Glutamatergic neuron (in vitro differentiated cells): ENCODE results near the gene ZNF3. TPM values are rescaled to one million over a fixed set of nuclear protein-coding genes. Genes with fewer than 3 reads are reported as not detected.
A peak's percentile ranks its signal among the peaks of the same experiment; 100 is the strongest.

Source experiments
- DNase-seq: peaks from one replicate; pipeline ENCODE4 v3.0.0; 2022
- H3K27ac Mint-ChIP-seq: one replicate; pipeline ENCODE4 v1.8.0; 2020; ENCODE audit warnings: mild to moderate bottlenecking, mixed read lengths, inconsistent platforms; ENCODE audit not compliant: unreplicated experiment
- H3K27me3 Mint-ChIP-seq: one replicate; pipeline ENCODE4 v1.8.0; 2020; ENCODE audit warnings: mild to moderate bottlenecking, moderate library complexity, mixed read lengths, inconsistent platforms; ENCODE audit not compliant: unreplicated experiment
- H3K36me3 Mint-ChIP-seq: one replicate; pipeline ENCODE4 v1.8.0; 2020; ENCODE audit warnings: mild to moderate bottlenecking, mixed read lengths, inconsistent platforms; ENCODE audit not compliant: unreplicated experiment
- H3K4me1 Mint-ChIP-seq: one replicate; pipeline ENCODE4 v1.8.0; 2020; ENCODE audit warnings: mild to moderate bottlenecking, low read depth, mixed read lengths, inconsistent platforms; ENCODE audit not compliant: unreplicated experiment
- H3K4me3 Mint-ChIP-seq: one replicate; pipeline ENCODE4 v1.8.0; 2020; ENCODE audit warnings: mild to moderate bottlenecking, mixed read lengths, inconsistent platforms; ENCODE audit not compliant: unreplicated experiment
- H3K9me3 Mint-ChIP-seq: one replicate; pipeline ENCODE4 v1.8.0; 2020; ENCODE audit warnings: mild to moderate bottlenecking, moderate library complexity, mixed read lengths, inconsistent platforms; ENCODE audit not compliant: unreplicated experiment
- total RNA-seq: library from RNA; stranded (reverse); fragmentation: NEBNext Ultra II Directional; extraction: Animal tissue kit (Norgen Biotek cat#: 25700); gene quantifications from one replicate; pipeline ENCODE4 v1.2.1, GENCODE V29; 2021; ENCODE audit not compliant: unreplicated experiment
- TF ChIP-seq, protein P1 (sequence below): fragments of 200-600 bp; sonication (generic); IDR thresholded peaks from one replicate; pipeline ENCODE4 v1.5.0; 2021; ENCODE audit not compliant: partially characterized antibody, unreplicated experiment

Gene ZNF3
- total RNA-seq, 1 donor from 2014 or later: 87.9 TPM

DNA sequence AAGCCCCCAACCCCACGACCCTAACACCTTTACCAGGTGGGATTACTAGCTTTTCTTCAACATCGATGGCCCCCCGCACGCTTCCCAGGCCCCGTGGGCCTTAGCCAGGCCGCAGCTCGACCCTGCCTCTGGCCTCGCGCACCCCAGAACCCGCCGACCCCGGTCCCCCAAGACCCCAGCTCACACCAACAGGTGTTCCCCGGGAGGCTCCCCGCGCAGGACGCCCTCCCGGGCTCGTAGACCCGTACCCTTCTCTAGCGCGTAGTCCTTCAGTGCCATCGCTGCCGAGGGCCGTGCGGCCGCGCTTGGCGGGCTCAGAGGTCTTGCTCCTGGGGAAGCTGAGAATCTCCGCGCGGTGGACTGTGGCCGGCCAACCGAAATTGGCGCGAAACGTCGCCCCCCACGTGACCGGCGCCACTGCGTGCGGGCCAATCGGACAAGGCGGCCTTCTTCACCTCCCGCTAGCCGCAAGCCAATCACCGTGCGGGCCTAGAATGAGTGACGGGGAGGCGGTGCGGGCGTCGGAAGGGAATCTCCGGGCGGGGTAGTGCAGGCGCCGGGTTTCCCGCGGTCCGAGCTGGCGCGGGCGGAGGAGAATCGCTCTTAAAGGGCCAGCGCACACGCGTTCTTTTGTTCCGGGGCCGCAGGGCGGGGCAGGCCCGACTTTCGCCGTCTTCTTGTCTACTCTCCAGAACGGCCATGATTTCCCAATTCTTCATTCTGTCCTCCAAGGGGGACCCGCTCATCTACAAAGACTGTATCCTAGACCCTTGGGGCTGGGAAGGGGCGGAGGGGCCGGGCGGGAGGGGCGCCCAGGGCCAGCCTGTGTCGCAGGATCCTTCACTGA, 19.7 kb upstream of the ZNF3 start, which contains the start of the genes AP4M1 and MCM7:
AP4M1 (plus strand) TSS at position 628 of the 847 bp plus-strand sequence; CDS start at position 700, 72 bp downstream.
MCM7 (minus strand) TSS at position 382 of the 847 bp plus-strand sequence; CDS start at position 279, 103 bp downstream.
- Mint-ChIP-seq H3K4me3 (peak within 1 kb of the TSS; percentile 99), H3K27me3 (peaks cover 29% of the 10 kb centered on the region), H3K27ac (peak within 1 kb of the TSS; percentile 98), H3K9me3 (peaks cover 29% of the 10 kb centered on the region), H3K36me3 (peaks cover 23% of the 10 kb centered on the region), H3K4me1 (peaks cover 28% of the 10 kb centered on the region)
- TF ChIP-seq, protein P1, sequence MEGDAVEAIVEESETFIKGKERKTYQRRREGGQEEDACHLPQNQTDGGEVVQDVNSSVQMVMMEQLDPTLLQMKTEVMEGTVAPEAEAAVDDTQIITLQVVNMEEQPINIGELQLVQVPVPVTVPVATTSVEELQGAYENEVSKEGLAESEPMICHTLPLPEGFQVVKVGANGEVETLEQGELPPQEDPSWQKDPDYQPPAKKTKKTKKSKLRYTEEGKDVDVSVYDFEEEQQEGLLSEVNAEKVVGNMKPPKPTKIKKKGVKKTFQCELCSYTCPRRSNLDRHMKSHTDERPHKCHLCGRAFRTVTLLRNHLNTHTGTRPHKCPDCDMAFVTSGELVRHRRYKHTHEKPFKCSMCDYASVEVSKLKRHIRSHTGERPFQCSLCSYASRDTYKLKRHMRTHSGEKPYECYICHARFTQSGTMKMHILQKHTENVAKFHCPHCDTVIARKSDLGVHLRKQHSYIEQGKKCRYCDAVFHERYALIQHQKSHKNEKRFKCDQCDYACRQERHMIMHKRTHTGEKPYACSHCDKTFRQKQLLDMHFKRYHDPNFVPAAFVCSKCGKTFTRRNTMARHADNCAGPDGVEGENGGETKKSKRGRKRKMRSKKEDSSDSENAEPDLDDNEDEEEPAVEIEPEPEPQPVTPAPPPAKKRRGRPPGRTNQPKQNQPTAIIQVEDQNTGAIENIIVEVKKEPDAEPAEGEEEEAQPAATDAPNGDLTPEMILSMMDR: peak; percentile 20
- DNase-seq: peak; percentile 99

DNA sequence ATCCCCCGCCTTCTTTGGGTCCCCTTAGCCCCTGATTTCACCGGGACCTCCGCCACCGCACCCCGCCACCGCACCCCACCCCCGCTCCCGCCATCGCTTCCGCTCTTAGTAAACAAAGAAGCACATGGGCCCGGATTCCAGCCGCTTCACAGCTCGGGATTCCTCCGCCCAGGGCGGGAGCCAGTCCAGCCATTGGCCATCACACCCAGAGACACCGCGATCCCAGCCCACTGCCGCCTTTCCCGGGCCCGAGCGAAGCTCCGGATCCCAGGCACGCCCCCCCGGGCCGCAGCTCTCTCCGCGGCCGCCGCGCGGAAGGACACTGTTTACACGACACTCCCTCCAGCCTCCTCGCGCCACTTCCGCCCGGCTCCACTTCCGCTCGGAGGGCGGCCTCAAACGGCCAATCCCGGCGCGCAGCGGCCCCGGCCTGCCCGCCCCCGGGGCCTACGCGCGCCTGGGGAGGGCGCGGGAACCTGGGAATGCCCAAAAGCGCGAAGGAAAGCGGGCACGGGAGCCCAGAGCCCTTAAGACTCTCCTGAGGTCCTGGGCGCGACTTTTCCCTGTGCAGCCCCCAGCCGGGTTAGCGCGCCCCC, 19.0 kb upstream of the ZNF3 start:
- peak overlapping the region; percentile 99 for H3K4me3 Mint-ChIP-seq
- H3K27ac Mint-ChIP-seq: peak overlapping the region; percentile 98
- H3K36me3 Mint-ChIP-seq: peaks cover 23% of the 10 kb centered on the region
- peaks cover 28% of the 10 kb centered on the region for H3K4me1 Mint-ChIP-seq
- DNase-seq: peak; percentile 98
- H3K27me3 Mint-ChIP-seq: peaks cover 29% of the 10 kb centered on the region
- TF ChIP-seq, protein P1: no peak
- peaks cover 31% of the 10 kb centered on the region for H3K9me3 Mint-ChIP-seq

DNA sequence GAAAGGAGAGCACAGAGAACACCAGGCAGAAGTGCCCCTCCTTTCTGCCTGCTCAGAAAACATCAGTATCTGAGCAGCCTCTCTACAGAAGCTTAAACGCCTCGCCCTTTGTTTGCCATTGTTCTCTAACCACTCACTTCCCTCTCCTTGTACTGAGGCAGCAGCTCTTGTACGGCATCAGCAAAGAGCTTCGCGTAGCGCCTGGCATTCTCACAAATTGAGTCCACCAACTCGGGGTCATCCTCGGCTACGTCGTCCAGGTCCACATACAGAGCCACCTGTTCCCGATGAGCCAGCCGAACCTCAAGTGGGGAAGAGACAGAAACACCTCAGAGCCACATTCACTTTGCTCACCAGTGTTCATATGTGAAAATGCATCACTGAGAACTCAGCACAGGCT, 17.9 kb upstream of the ZNF3 start:
- no peak for DNase-seq
- H3K36me3 Mint-ChIP-seq: peaks cover 23% of the 10 kb centered on the region
- TF ChIP-seq, protein P1: no peak
- H3K27ac Mint-ChIP-seq: peak overlapping the region; percentile 98
- H3K4me1 Mint-ChIP-seq: peaks cover 32% of the 10 kb centered on the region
- peaks cover 31% of the 10 kb centered on the region for H3K9me3 Mint-ChIP-seq
- peak overlapping the region; percentile 99 for H3K4me3 Mint-ChIP-seq
- peaks cover 29% of the 10 kb centered on the region for H3K27me3 Mint-ChIP-seq

DNA sequence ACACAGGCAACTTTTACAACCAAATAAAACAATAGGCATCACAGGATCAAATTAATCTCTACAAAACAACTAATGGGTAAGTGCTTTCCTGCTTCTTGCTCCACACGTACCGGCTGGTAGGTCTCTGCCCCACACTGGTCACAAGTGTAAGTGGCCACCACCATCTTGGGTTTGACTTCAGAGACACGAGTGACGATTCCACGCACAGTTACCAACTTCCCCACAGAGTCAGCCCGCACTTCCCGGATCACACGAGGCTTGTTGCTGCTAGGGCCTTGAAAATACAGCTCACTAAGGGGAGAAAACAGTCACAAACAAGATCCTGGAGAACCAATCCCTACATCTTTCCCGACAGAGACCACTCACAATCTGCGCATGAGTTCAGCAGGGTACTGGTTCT, 17.4 kb upstream of the ZNF3 start:
- Mint-ChIP-seq H3K27me3 (peaks cover 28% of the 10 kb centered on the region), H3K4me1 (peaks cover 32% of the 10 kb centered on the region), H3K4me3 (peak overlapping the region; percentile 99), H3K27ac (peak overlapping the region; percentile 98), H3K9me3 (peaks cover 31% of the 10 kb centered on the region), H3K36me3 (peaks cover 23% of the 10 kb centered on the region)
- TF ChIP-seq, protein P1: no peak
- DNase-seq: no peak
